K562 (cell line): Measurements from ENCODE around the gene KRTAP29-1. TPM values are rescaled to one million over a fixed set of nuclear protein-coding genes. Genes with fewer than 3 reads are reported as not detected.

Source experiments
- ATAC-seq: fragments of 200-7000 bp; cut with Tn5 transposase; 3 replicates; pipeline ENCODE4 v1.9.1; 2020; ENCODE audit warnings: moderate library complexity
- BruUV-seq: library from RNA; stranded (reverse); fragments of 400-500 nt; replicated peaks from 2 replicates; lab custom pipeline; 2021; lab: Mats Ljungman, UMichigan
- CTCF ChIA-PET: fragments of 300-600 bp; formaldehyde crosslinking; extraction: SDS; loops from one replicate; lab custom pipeline; 2021; ENCODE audit warnings: low intra/inter-chr PET ratio; lab: Yijun Ruan, JAX
- POLR2A ChIA-PET: fragments of 300-600, 350-650 bp; sonication (Branson Sonifier 250); formaldehyde crosslinking; extraction: SDS; loops from one replicate; lab custom pipeline; 2021; ENCODE audit warnings: antibody characterized with exemption, inconsistent platforms; lab: Yijun Ruan, JAX
- DNase-seq, 4 experiments: peaks; one replicate each; pipeline versions ENCODE4 v3.0.0 to v3.0.0-alpha.2; 2011 to 2018; ENCODE audit warnings: low spot score in 3 of 4, mixed read lengths in 3 of 4; ENCODE audit errors: extremely low read depth in 1 of 4
- FAIRE-seq: peaks from 2 replicates; lab custom pipeline; 2011; peaks lifted over from hg19 to GRCh38; lab: Jason Lieb, UNC
- H2AFZ ChIP-seq: 2 replicates; pipeline ENCODE4 v1.6.0; 2011; ENCODE audit warnings: low read depth, low read length, control low read depth, inconsistent platforms
- H3K27ac ChIP-seq: fragments of 200-600 bp; 3 replicates; pipeline ENCODE4 v1.8.0; 2011; ENCODE audit warnings: low read depth, mild to moderate bottlenecking, control low read depth, inconsistent platforms, low read length, moderate library complexity, mixed read lengths; ENCODE audit errors: extremely low read depth
- H3K27me3 ChIP-seq, 2 experiments: fragments of 300-600 bp in 1 of 2; 2 replicates in 1 of 2; 3 replicates in 1 of 2; pipeline versions ENCODE4 v1.6.0 to v1.8.0; 2011; ENCODE audit warnings: inconsistent platforms in 2 of 2, low read length in 2 of 2, mild to moderate bottlenecking in 1 of 2, mixed read lengths in 1 of 2, moderate library complexity in 1 of 2; ENCODE audit not compliant: control insufficient read depth in 2 of 2, insufficient read depth in 2 of 2
- H3K36me3 ChIP-seq: fragments of 300-600 bp; 3 replicates; pipeline ENCODE4 v1.8.0; 2011; ENCODE audit warnings: mild to moderate bottlenecking, low read length, inconsistent platforms; ENCODE audit not compliant: control insufficient read depth, insufficient read depth
- H3K4me1 ChIP-seq, 2 experiments: fragments of 200-600 bp in 1 of 2; replicated peaks in 1 of 2; 2 replicates in 1 of 2; 3 replicates in 1 of 2; pipeline versions ENCODE4 v1.5.1 to v1.8.0; 2011; ENCODE audit warnings: inconsistent platforms in 2 of 2, low read length in 2 of 2, mild to moderate bottlenecking in 1 of 2, mixed read lengths in 1 of 2, moderate library complexity in 1 of 2; ENCODE audit not compliant: control insufficient read depth in 2 of 2, insufficient read depth in 2 of 2
- H3K4me2 ChIP-seq: 2 replicates; pipeline ENCODE4 v1.6.1; 2011; ENCODE audit warnings: low read length, control low read depth, inconsistent platforms, mixed read lengths; ENCODE audit not compliant: insufficient read depth
- H3K4me3 ChIP-seq: fragments of 200-600 bp; sonication (generic), shearing (Covaris generic); 2 replicates; pipeline ENCODE4 v1.5.1; 2016; ENCODE audit warnings: control low read depth, inconsistent platforms
- H3K79me2 ChIP-seq: fragments of 200-600 bp; 3 replicates; pipeline ENCODE4 v1.8.0; 2011; ENCODE audit warnings: low read length, inconsistent platforms; ENCODE audit not compliant: control insufficient read depth, insufficient read depth
- H3K9ac ChIP-seq, 2 experiments: 2 replicates each; pipeline versions ENCODE4 v1.6.0 to v1.6.1; 2011; ENCODE audit warnings: low read depth in 2 of 2, low read length in 2 of 2, control low read depth in 1 of 2, inconsistent platforms in 1 of 2, mild to moderate bottlenecking in 1 of 2, mixed read lengths in 1 of 2; ENCODE audit not compliant: insufficient read depth in 1 of 2
- H3K9me1 ChIP-seq: one replicate; pipeline ENCODE4 v1.6.0; 2011; ENCODE audit warnings: inconsistent platforms, mild to moderate bottlenecking, low read length, moderate library complexity; ENCODE audit not compliant: control insufficient read depth, insufficient read depth
- H3K9me3 ChIP-seq: replicated peaks from 2 replicates; pipeline ENCODE4 v1.5.1; 2011; ENCODE audit warnings: low read depth, low read length, inconsistent platforms; ENCODE audit not compliant: control insufficient read depth, insufficient read depth
- H4K20me1 ChIP-seq: replicated peaks from 2 replicates; pipeline ENCODE4 v1.6.1; 2011; ENCODE audit warnings: low read length, inconsistent platforms, mixed read lengths; ENCODE audit not compliant: control insufficient read depth, insufficient read depth
- ATF4 ChIP-seq: fragments of 450-650 bp; formaldehyde crosslinking; IDR thresholded peaks from 2 replicates; pipeline ENCODE4 v1.4.0; 2022; ENCODE audit warnings: mild to moderate bottlenecking, moderate library complexity
- KDM1A ChIP-seq, 2 experiments: fragments of 450-650 bp; IDR thresholded peaks; 2 replicates each; pipeline ENCODE4 v1.6.1; 2016; ENCODE audit warnings: mild to moderate bottlenecking in 2 of 2
- ZNF277 ChIP-seq: fragments of 250-450 bp; sonication (Bioruptor Pico); IDR thresholded peaks from 2 replicates; pipeline ENCODE4 v1.8.0; 2022; ENCODE audit warnings: inconsistent platforms, mild to moderate bottlenecking, moderate library complexity, borderline replicate concordance
- ZNF785 ChIP-seq: fragments of 250-450 bp; sonication (Bioruptor Pico); IDR thresholded peaks from 2 replicates; pipeline ENCODE4 v1.4.0; 2020; ENCODE audit warnings: mild to moderate bottlenecking
- WGBS: fragments of 100-300 bp; shearing (Covaris generic); methylation state at CpG from one replicate; pipeline ENCODE4 v1.1.6; 2016; ENCODE audit warnings: low coverage, mixed read lengths; ENCODE audit not compliant: insufficient coverage; ENCODE audit errors: missing lambda C conversion rate; 5-methylcytosine and 5-hydroxymethylcytosine counted together
- in situ Hi-C: fragments of 300-500 bp; cut with MboI; formaldehyde crosslinking; loops from 4 replicates; pipeline ENCODE4 v1.15.0; 2018; ENCODE audit warnings: inconsistent platforms, mixed read lengths
- intact Hi-C: fragments of 100-400 bp; cut with micrococcal nuclease; formaldehyde crosslinking; loops from 2 replicates; pipeline ENCODE4 v1.14.2; 2022
- polyA plus RNA-seq, 8 experiments: library from polyadenylated mRNA; depleted of rRNA in 4 of 8; stranded (reverse) in 5 of 8; unstranded in 3 of 8; fragments of >200 nt; fragmentation: Nextera tagmentation in 2 of 8; fragmentation: Illumina TruSeq in 1 of 8; extraction: Ambion mirVana in 2 of 8; extraction: Trizol in 1 of 8; gene quantifications; 2 replicates each; pipeline versions ENCODE4 v1.2.1 to v1.2.3, GENCODE V29; 2011 to 2014; ENCODE audit warnings: inconsistent platforms in 1 of 8, missing spikeins in 1 of 8
- total RNA-seq, 7 experiments: library from RNA; depleted of rRNA in 6 of 7; stranded (reverse); fragments of >200 nt in 6 of 7; fragmentation: Illumina TruSeq in 2 of 7; extraction: Trizol in 2 of 7; gene quantifications; 2 replicates each; pipeline versions ENCODE4 v1.2.1 to v1.2.3, GENCODE V29; 2011 to 2021; ENCODE audit warnings: low replicate concordance in 1 of 7
- TF ChIP-seq, protein P1 (sequence below): sonication (generic); formaldehyde crosslinking; IDR thresholded peaks from 2 replicates; pipeline ENCODE4 v1.8.0; 2022; ENCODE audit warnings: mild to moderate bottlenecking, missing genetic modification reagents
- TF ChIP-seq, protein P2 (sequence below), 3 experiments: fragments of 200-800 bp in 1 of 3; fragments of 250-450 bp in 1 of 3; fragments of 450-650 bp in 1 of 3; sonication (Bioruptor Pico) in 1 of 3; sonication (Bioruptor generic) in 1 of 3; formaldehyde crosslinking in 1 of 3; IDR thresholded peaks; 2 replicates each; pipeline versions ENCODE4 v1.6.1 to v1.8.0; 2016 to 2022; ENCODE audit warnings: mild to moderate bottlenecking in 2 of 3, missing genetic modification characterization in 2 of 3, missing compliant biosample characterization in 1 of 3, moderate library complexity in 1 of 3

KRTAP29-1 gene
- total and polyA plus RNA-seq, 9 of the 15 experiments (the other 6 are each of a cell fraction or from before 2014, with no cell fraction given), result not detected

GRCh38 chr17:41307647-41308046 lies 5.0 kb upstream of the KRTAP29-1 start:
- ChIA-PET POLR2A (interaction anchor here (1.2 kb wide), 1 partner anchor 22 kb away, joined by 4 read pairs; no protein-coding TSS in a partner anchor), CTCF (no interaction called here)
- DNase-seq (no peak), FAIRE-seq (no peak), ATAC-seq (no peak)
- H3K4me1 ChIP-seq, result no peaks in the 10 kb centered on the region; a peak in 1 of 5 replicates
- no peaks in the 10 kb centered on the region for H3K9me3 ChIP-seq
- intact Hi-C loops, result no loop called here
- H3K9me1 ChIP-seq, result no peaks in the 10 kb centered on the region
- no peak overlapping the region for H3K4me2 ChIP-seq
- H3K9ac ChIP-seq, result no peak overlapping the region
- no peak overlapping the region for H3K4me3 ChIP-seq
- no peaks in the 10 kb centered on the region for H3K79me2 ChIP-seq
- H3K27me3 ChIP-seq, result peaks cover 3 to 25% of the 10 kb centered on the region in 2 experiments; a peak in 4 of 5 replicates
- 2% methylated on average over 9 of the region's 9 CpGs for WGBS
- H3K27ac ChIP-seq, result no peak overlapping the region
- BruUV-seq, result no TSS peak
- no peaks in the 10 kb centered on the region for H3K36me3 ChIP-seq
- H4K20me1 ChIP-seq, result no peaks in the 10 kb centered on the region
- no peak overlapping the region for H2AFZ ChIP-seq
- in situ Hi-C loops, result no loop called here
- TF ChIP-seq KDM1A (IDR thresholded peaks at IDR 0.05) (no peak), ATF4 (no peak), ZNF277 (no peak), ZNF785 (CRISPR knock-in tag) (no peak)
- TF ChIP-seq, protein P1, sequence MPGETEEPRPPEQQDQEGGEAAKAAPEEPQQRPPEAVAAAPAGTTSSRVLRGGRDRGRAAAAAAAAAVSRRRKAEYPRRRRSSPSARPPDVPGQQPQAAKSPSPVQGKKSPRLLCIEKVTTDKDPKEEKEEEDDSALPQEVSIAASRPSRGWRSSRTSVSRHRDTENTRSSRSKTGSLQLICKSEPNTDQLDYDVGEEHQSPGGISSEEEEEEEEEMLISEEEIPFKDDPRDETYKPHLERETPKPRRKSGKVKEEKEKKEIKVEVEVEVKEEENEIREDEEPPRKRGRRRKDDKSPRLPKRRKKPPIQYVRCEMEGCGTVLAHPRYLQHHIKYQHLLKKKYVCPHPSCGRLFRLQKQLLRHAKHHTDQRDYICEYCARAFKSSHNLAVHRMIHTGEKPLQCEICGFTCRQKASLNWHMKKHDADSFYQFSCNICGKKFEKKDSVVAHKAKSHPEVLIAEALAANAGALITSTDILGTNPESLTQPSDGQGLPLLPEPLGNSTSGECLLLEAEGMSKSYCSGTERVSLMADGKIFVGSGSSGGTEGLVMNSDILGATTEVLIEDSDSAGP, result no peak
- TF ChIP-seq, protein P2, sequence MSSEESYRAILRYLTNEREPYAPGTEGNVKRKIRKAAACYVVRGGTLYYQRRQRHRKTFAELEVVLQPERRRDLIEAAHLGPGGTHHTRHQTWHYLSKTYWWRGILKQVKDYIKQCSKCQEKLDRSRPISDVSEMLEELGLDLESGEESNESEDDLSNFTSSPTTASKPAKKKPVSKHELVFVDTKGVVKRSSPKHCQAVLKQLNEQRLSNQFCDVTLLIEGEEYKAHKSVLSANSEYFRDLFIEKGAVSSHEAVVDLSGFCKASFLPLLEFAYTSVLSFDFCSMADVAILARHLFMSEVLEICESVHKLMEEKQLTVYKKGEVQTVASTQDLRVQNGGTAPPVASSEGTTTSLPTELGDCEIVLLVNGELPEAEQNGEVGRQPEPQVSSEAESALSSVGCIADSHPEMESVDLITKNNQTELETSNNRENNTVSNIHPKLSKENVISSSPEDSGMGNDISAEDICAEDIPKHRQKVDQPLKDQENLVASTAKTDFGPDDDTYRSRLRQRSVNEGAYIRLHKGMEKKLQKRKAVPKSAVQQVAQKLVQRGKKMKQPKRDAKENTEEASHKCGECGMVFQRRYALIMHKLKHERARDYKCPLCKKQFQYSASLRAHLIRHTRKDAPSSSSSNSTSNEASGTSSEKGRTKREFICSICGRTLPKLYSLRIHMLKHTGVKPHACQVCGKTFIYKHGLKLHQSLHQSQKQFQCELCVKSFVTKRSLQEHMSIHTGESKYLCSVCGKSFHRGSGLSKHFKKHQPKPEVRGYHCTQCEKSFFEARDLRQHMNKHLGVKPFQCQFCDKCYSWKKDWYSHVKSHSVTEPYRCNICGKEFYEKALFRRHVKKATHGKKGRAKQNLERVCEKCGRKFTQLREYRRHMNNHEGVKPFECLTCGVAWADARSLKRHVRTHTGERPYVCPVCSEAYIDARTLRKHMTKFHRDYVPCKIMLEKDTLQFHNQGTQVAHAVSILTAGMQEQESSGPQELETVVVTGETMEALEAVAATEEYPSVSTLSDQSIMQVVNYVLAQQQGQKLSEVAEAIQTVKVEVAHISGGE (CRISPR knock-in tag; IDR thresholded peaks at IDR 0.05), result 0 out of 6 replicates have a peak, but pooled peaks of 1 of the 3 experiments have one; percentile 20
